NCI-H446 (cell line): ENCODE measurements around the gene CHST3.

Experiments used
- DNase-seq, 2 experiments: peaks; one replicate each; lab custom pipeline; 2025; lab: John Stamatoyannopoulos, UW

Gene CHST3

GRCh38 chr10:71989661-71990454 lies 25.7 kb downstream of the CHST3 start:
- no peak for DNase-seq

DNA sequence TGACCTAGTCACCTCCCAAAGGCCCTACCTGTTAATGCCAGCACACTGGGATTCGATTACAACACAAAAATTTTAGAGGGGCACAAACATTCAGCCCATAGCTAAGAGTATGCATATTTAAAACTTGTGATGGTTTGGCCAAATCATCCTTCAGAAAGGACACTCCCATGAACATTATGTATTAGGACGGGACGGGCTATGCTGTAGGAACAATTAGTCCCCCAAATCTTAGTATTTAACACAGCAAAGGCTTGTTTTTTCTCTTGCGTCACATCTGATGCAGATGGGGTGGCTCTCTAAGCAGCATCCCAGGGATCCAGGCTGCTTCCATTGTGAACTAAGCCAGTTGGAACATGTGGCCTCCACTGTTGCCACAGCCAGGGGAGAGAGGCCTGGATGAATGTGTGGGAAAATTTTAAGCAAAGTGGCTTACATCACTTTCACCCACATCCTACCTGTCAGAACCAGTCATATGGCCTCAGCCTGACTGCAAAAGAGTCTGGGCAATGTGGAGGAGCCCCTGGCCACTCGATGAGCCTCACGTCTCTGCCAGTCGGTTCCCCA lies 26.6 kb downstream of the CHST3 start:
- DNase-seq: no peak

- no peak for DNase-seq
Measured at GRCh38 chr10:71995449-71995848, 31.3 kb downstream of the CHST3 start.

GRCh38 chr10:71995887-71996575 lies 31.8 kb downstream of the CHST3 start:
- no peak for DNase-seq

DNA sequence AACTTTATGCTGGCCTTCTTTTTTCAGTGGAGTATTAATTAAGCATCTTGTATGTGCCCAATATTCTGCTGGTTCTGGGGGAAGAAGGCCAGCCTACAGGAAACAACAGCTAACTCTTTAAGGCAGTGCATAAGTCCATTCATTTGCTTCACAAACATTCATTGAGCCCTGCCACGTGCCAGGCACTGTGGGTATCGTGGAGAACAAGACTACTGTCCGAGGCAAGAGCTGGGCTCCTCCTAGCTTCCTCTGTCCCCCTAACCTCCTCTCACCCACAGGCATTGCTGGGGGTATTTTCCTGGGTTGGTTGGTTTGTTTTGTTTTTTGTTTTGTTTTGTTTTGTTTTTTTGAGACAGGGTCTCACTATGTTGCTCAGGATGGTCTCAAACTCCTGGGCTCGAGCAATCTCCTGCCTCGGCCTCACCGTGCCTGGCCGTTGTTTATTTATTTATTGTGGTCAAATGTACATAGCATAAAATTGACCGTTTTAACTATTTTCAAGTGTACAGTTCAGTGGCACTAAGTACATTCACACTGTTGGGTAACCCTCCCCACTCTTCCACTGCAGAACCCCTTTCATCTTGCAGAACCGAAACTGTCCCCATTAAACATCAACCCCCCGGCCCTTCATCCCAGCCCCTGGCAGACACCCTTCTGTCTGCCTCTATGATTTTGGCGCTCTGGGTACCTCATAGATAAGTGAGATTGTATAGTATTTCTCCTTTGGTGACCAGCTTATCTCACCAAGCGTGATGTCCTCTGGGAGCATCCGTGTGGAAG lies 32.6 kb downstream of the CHST3 start:
- DNase-seq: no peak

GRCh38 chr10:71998119-71998839 lies 34.1 kb downstream of the CHST3 start:
- DNase-seq: peak in 1 of 2 experiments; percentile 34

GRCh38 chr10:71998840-71999194 lies 34.6 kb downstream of the CHST3 start:
- DNase-seq: peak in 1 of 2 experiments; percentile 11

DNA sequence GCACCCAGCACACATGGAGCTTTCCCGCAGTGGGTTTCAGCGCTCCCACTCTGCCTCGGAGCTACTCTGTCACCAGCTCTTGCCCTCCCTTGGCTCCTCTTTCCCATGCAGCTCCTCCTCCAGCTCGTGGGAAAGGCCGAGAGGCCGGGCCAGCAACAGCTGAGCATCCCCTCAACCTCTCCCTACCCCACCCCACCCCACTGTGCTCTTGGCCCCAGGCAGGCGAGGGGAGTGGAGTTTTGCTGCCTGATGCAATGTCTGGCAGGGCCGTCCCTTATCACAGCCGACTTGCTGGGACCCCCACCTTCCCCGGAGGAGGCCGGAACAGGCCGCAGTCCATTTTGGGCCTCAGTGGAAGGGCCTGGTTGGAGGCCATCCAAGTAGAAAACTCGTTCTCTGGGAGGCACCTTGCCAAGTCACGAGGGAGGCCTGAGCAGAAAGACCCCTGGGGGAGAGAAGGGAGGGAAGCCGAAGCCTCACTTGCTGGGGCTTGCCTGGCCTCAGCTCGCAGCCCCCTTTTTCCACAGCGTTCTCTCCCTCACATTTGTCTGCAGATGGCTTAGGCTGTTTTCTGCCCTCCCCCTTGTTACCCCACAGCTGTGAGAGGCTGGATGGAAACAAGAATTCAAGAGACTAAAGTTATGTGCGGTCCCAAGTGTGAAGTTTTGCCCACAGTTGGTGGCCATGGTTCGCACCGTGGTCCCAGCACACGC lies 35.3 kb downstream of the CHST3 start:
- DNase-seq: peak in 1 of 2 experiments; percentile 86

DNA sequence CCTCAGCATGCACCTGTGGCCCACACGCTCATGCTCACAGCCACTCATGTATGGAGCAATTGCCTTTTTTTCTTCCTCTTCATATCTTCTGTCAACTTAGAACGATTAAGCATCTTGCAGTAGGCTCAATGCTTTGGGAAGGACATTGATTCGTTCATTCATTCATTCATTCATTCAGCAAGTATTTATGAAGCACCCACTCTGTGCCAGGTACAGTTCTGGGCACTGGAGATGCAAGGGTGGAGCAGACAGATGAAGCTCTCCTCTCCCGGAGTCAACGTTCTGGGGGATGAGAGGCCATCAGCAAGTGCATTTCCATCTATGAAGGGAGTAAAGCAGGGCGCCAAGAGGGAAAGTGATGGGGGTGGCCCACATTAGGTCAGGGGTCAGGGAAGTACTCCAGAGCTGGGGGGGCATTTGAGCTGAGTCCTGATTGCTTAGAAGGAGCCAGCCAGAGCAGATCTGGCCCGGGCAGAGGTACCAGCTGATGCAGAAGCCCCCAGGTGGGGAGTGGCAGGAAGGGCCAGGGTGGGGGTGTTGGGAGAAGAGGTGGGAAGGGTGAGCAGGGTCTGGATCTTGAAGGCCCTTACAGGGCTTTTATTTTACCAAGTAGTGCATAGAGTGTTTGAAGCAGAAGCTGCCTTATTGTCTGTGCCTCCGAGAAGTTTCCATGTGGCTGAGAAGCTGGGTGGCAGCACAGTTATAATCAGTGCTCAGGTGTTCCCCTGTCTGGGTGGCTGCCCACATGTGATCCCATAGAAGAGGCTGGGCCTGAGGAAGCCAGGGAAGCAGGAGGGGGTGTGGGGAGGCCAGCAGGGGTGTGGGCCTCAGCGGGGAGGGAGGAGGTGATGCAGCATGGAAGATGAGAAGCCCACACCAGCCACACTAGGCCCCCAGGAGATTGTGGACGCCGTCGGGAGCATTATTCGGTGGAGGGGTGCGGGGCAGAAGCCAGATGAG lies 36.2 kb downstream of the CHST3 start:
- no peak for DNase-seq

GRCh38 chr10:72001033-72001395 lies 36.8 kb downstream of the CHST3 start:
- DNase-seq: peak in 1 of 2 experiments; percentile 43

GRCh38 chr10:72002354-72003295 lies 38.4 kb downstream of the CHST3 start:
- DNase-seq: no peak

DNA sequence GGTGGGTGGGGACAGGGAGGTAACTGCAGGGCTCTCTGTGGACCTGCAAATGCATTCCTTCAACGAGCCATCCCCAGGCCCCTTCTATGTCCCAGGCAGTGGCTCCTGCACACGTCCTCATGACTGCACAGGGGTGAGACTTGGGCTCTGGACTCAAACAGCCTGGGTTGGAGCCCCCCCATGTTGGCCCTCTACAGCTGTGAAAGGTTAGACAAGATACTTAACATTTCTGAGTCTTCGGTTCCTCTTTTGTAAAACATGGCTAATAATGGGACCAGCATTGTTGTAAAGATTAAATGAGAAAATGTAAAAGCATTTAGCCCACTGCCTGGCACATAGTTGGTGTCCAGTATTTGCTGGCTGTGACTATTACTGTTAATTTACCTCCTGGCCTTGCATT lies 41.8 kb downstream of the CHST3 start:
- no peak for DNase-seq

DNA sequence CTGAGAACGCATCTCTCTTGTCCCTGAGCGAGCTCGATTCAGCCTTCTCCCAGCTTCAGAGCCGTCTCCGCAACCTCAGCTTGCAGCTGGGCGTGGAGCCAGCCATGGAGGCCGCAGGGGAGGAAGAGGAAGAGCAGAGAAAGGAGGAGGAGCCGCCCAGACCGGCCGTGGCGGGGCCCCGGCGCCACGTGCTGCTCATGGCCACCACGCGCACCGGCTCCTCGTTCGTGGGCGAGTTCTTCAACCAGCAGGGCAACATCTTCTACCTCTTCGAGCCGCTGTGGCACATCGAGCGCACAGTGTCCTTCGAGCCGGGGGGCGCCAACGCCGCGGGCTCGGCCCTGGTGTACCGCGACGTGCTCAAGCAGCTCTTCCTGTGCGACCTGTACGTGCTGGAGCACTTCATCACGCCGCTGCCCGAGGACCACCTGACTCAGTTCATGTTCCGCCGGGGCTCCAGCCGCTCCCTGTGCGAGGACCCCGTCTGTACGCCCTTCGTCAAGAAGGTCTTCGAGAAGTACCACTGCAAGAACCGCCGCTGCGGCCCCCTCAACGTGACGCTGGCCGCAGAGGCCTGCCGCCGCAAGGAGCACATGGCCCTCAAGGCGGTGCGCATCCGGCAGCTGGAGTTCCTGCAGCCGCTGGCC lies 43.2 kb downstream of the CHST3 start:
- DNase-seq: no peak

- no peak for DNase-seq
Measured at GRCh38 chr10:72008096-72008981, 44.1 kb downstream of the CHST3 start.

- no peak for DNase-seq
Measured at GRCh38 chr10:72009051-72009424, 44.8 kb downstream of the CHST3 start.

GRCh38 chr10:72009425-72010081 lies 45.4 kb downstream of the CHST3 start:
- DNase-seq: peak in 1 of 2 experiments; percentile 66
